Large intestine (tissue), 3 donors: ENCODE data around the gene APOL1. TPM values are rescaled to one million over a fixed set of nuclear protein-coding genes. Genes with fewer than 3 reads are reported as not detected.

Experiments used
- DNase-seq, 2 donors: peaks; one replicate each; pipeline versions ENCODE4 v3.0.0 to v3.0.0-alpha.2; 2013
- H3K27ac ChIP-seq: one replicate; pipeline ENCODE4 v1.5.1; 2013; ENCODE audit warnings: low read length
- H3K27me3 ChIP-seq: 2 replicates; pipeline ENCODE4 v1.6.1; 2013; ENCODE audit warnings: low read length; ENCODE audit not compliant: control insufficient read depth, insufficient read depth
- H3K36me3 ChIP-seq: 2 replicates; pipeline ENCODE4 v1.6.1; 2013; ENCODE audit warnings: low read length; ENCODE audit not compliant: control insufficient read depth, insufficient read depth
- H3K4me1 ChIP-seq: one replicate; pipeline ENCODE4 v1.6.1; 2013; ENCODE audit warnings: low read length; ENCODE audit not compliant: control insufficient read depth, insufficient read depth
- H3K4me3 ChIP-seq: one replicate; pipeline ENCODE4 v1.5.1; 2013; ENCODE audit warnings: low read length
- H3K9me3 ChIP-seq: one replicate; pipeline ENCODE4 v1.6.1; 2013; ENCODE audit warnings: mild to moderate bottlenecking, low read depth, low read length, moderate library complexity; ENCODE audit not compliant: control insufficient read depth
- WGBS: methylation state at CpG from one replicate; pipeline ENCODE4 v1.1.5; 2013; ENCODE audit warnings: low lambda C conversion rate; ENCODE audit not compliant: insufficient coverage; 5-methylcytosine and 5-hydroxymethylcytosine counted together
- polyA plus RNA-seq: library from polyadenylated mRNA; unstranded; fragments of 120-200 nt; gene quantifications from one replicate; pipeline ENCODE4 v1.2.1, GENCODE V29; 2013

The APOL1 gene
- polyA plus RNA-seq, 1 donor: 20.3 TPM

GRCh38 chr22:36234213-36234612, 18.7 kb upstream of the APOL1 start:
- no peak overlapping the region for H3K4me3 ChIP-seq
- H3K27me3 ChIP-seq: no peaks in the 10 kb centered on the region
- peaks cover 45% of the 10 kb centered on the region for H3K36me3 ChIP-seq
- peaks cover 10% of the 10 kb centered on the region for H3K4me1 ChIP-seq
- no peak overlapping the region for H3K27ac ChIP-seq
- no peaks in the 10 kb centered on the region for H3K9me3 ChIP-seq
- no CpG with 5 or more reads among the region's 2 CpGs for WGBS
- no peak for DNase-seq

- H3K4me3 ChIP-seq: no peak overlapping the region
- 100% methylated on average over 1 of the region's 2 CpGs for WGBS
- no peaks in the 10 kb centered on the region for H3K9me3 ChIP-seq
- peaks cover 14% of the 10 kb centered on the region for H3K4me1 ChIP-seq
- no peaks in the 10 kb centered on the region for H3K27me3 ChIP-seq
- H3K36me3 ChIP-seq: peaks cover 43% of the 10 kb centered on the region
- no peak for DNase-seq
- no peak overlapping the region for H3K27ac ChIP-seq
Observed at GRCh38 chr22:36234919-36235318, 18.0 kb upstream of the APOL1 start.

GRCh38 chr22:36235585-36235984, 17.3 kb upstream of the APOL1 start:
- Histone ChIP-seq H3K9me3 (no peaks in the 10 kb centered on the region), H3K4me1 (peaks cover 15% of the 10 kb centered on the region), H3K36me3 (peaks cover 38% of the 10 kb centered on the region), H3K27me3 (no peaks in the 10 kb centered on the region), H3K27ac (no peak overlapping the region), H3K4me3 (no peak overlapping the region)
- 100% methylated on average over 1 of the region's 3 CpGs for WGBS
- no peak for DNase-seq

GRCh38 chr22:36236388-36237319, 16.3 kb upstream of the APOL1 start:
- no peak overlapping the region for H3K27ac ChIP-seq
- peaks cover 15% of the 10 kb centered on the region for H3K4me1 ChIP-seq
- H3K9me3 ChIP-seq: no peaks in the 10 kb centered on the region
- 70% methylated on average over 2 of the region's 14 CpGs for WGBS
- H3K36me3 ChIP-seq: peaks cover 29% of the 10 kb centered on the region
- H3K4me3 ChIP-seq: no peak overlapping the region
- H3K27me3 ChIP-seq: no peaks in the 10 kb centered on the region
- no peak for DNase-seq

- DNase-seq: peak in 1 of 2 donors; percentile 50
- Histone ChIP-seq H3K27ac (peak overlapping the region; percentile 90), H3K27me3 (no peaks in the 10 kb centered on the region), H3K36me3 (peaks cover 18% of the 10 kb centered on the region), H3K4me1 (peaks cover 15% of the 10 kb centered on the region), H3K9me3 (no peaks in the 10 kb centered on the region), H3K4me3 (peak overlapping the region; percentile 55)
- WGBS: no CpG with 5 or more reads among the region's 12 CpGs
Observed at GRCh38 chr22:36237462-36238372, 15.2 kb upstream of the APOL1 start.

GRCh38 chr22:36238373-36239149, 14.4 kb upstream of the APOL1 start:
- no CpG with 5 or more reads among the region's 5 CpGs for WGBS

GRCh38 chr22:36239150-36239400, 13.9 kb upstream of the APOL1 start:
- no CpG with 5 or more reads among the region's 4 CpGs for WGBS
- Histone ChIP-seq H3K4me1 (peaks cover 15% of the 10 kb centered on the region), H3K36me3 (peaks cover 11% of the 10 kb centered on the region), H3K27ac (peak overlapping the region; percentile 90), H3K4me3 (peak overlapping the region; percentile 55), H3K27me3 (no peaks in the 10 kb centered on the region), H3K9me3 (no peaks in the 10 kb centered on the region)
- no peak for DNase-seq

More at GRCh38 chr22:36238373-36239149, 14.4 kb upstream of the APOL1 start:
- H3K9me3 ChIP-seq: no peaks in the 10 kb centered on the region
- H3K27ac ChIP-seq: peak overlapping the region; percentile 90
- peak in 1 of 2 donors; percentile 40 for DNase-seq
- peaks cover 15% of the 10 kb centered on the region for H3K4me1 ChIP-seq
- peak overlapping the region; percentile 55 for H3K4me3 ChIP-seq
- no peaks in the 10 kb centered on the region for H3K27me3 ChIP-seq
- H3K36me3 ChIP-seq: peaks cover 11% of the 10 kb centered on the region

GRCh38 chr22:36239401-36240171, 13.3 kb upstream of the APOL1 start, which contains the start of gene APOL2:
Gene APOL2, minus strand, starts transcription at chr22:36239527. Its CDS starts 6,365 bp downstream, at chr22:36233162.
- H3K36me3 ChIP-seq: peaks cover 9% of the 10 kb centered on the region
- no CpG with 5 or more reads among the region's 13 CpGs for WGBS
- H3K4me3 ChIP-seq: peak within 1 kb of the TSS; percentile 55
- peaks cover 15% of the 10 kb centered on the region for H3K4me1 ChIP-seq
- no peaks in the 10 kb centered on the region for H3K27me3 ChIP-seq
- H3K27ac ChIP-seq: peak within 1 kb of the TSS; percentile 90
- peak; percentile 94 to 97 for DNase-seq
- H3K9me3 ChIP-seq: no peaks in the 10 kb centered on the region

GRCh38 chr22:36243986-36244385, 8.9 kb upstream of the APOL1 start:
- H3K27me3 ChIP-seq: no peaks in the 10 kb centered on the region
- no peak overlapping the region for H3K4me3 ChIP-seq
- no peak overlapping the region for H3K27ac ChIP-seq
- DNase-seq: no peak
- H3K4me1 ChIP-seq: peaks cover 5% of the 10 kb centered on the region
- no peaks in the 10 kb centered on the region for H3K9me3 ChIP-seq
- H3K36me3 ChIP-seq: no peaks in the 10 kb centered on the region
- WGBS: no CpG with 5 or more reads among the region's 5 CpGs
